ENCODE measurements around the gene PNPLA6. TPM values are rescaled to one million over a fixed set of nuclear protein-coding genes. Genes with fewer than 3 reads are reported as not detected.

PNPLA6 gene
- total and polyA plus RNA-seq, 9 of the 15 experiments (the other 6 are each of a cell fraction or from before 2014, with no cell fraction given) = 0.07 to 30.2 (median 8.3) TPM

DNA sequence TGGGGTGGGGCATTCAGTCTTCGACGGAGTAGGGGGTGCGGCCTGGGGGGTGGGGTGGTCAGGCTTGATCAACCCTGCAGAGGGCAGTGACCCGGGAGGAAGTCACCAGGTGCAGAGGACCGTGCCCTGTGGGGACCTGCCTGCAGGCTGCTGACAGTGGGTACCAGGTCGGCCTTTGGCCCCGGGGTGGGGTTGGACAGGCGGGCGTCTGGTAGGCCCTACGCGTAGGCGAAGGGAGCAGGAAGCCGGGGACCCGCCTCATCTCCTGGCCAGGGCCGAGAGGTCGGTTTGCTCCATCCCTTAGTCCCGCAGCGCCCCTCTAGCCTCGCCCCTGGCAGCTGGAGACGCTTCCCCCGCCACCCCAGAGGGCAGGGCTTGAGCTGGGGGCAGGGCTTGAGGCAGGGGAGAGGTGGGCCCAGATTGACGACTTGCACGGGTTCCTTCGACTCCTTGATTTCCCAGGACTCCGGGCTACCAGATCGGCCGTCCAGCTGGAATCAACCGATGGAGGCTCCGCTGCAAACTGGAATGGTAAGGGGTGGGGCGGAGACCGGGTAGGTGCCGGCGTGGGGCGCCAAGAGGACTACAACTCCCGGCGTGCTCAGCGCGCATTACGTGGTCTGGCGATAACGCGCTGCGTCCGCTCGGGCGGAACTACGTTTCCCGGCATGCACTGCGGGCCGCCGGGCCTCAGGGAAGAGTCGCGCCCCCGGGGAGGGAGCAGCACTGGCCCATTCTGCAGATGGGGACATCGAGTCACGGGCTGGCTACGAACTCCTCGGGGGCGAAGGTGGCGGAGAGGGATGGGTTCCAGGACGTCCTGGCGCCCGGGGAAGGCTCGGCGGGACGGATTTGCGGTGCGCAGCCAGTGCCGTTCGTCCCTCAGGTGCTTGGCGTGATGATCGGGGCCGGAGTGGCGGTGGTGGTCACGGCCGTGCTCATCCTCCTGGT lies at the start of gene PNPLA6 (continued):
- peak; percentile 67 for TF ChIP-seq CCNT2 (IDR thresholded peaks at IDR 0.05; ENCODE audit: borderline replicate concordance, extremely low read depth, insufficient read length, low read depth, low read length)
- no peak for TF ChIP-seq ZNF133 (CRISPR knock-in tag; IDR thresholded peaks at IDR 0.05)
- TF ChIP-seq, protein P1, sequence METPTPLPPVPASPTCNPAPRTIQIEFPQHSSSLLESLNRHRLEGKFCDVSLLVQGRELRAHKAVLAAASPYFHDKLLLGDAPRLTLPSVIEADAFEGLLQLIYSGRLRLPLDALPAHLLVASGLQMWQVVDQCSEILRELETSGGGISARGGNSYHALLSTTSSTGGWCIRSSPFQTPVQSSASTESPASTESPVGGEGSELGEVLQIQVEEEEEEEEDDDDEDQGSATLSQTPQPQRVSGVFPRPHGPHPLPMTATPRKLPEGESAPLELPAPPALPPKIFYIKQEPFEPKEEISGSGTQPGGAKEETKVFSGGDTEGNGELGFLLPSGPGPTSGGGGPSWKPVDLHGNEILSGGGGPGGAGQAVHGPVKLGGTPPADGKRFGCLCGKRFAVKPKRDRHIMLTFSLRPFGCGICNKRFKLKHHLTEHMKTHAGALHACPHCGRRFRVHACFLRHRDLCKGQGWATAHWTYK (CRISPR knock-in tag; IDR thresholded peaks at IDR 0.05) = peak; percentile 69; the same call in 1 of the 2 replicates
- TF ChIP-seq, protein P2, sequence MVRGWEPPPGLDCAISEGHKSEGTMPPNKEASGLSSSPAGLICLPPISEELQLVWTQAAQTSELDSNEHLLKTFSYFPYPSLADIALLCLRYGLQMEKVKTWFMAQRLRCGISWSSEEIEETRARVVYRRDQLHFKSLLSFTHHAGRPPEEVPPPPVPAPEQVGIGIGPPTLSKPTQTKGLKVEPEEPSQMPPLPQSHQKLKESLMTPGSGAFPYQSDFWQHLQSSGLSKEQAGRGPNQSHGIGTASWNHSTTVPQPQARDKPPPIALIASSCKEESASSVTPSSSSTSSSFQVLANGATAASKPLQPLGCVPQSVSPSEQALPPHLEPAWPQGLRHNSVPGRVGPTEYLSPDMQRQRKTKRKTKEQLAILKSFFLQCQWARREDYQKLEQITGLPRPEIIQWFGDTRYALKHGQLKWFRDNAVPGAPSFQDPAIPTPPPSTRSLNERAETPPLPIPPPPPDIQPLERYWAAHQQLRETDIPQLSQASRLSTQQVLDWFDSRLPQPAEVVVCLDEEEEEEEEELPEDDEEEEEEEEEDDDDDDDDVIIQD (CRISPR knock-in tag; IDR thresholded peaks at IDR 0.05) = no peak
- no peak for TF ChIP-seq POLR2B (IDR thresholded peaks at IDR 0.05; ENCODE audit: low read depth, partially characterized antibody)
- TF ChIP-seq, protein P3, sequence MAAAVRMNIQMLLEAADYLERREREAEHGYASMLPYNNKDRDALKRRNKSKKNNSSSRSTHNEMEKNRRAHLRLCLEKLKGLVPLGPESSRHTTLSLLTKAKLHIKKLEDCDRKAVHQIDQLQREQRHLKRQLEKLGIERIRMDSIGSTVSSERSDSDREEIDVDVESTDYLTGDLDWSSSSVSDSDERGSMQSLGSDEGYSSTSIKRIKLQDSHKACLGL (CRISPR knock-in tag; IDR thresholded peaks at IDR 0.05; ENCODE audit: borderline replicate concordance, poor library complexity, severe bottlenecking) = no peak
- no peak for TF ChIP-seq GATAD2A (IDR thresholded peaks at IDR 0.05)
- TF ChIP-seq, protein P4, sequence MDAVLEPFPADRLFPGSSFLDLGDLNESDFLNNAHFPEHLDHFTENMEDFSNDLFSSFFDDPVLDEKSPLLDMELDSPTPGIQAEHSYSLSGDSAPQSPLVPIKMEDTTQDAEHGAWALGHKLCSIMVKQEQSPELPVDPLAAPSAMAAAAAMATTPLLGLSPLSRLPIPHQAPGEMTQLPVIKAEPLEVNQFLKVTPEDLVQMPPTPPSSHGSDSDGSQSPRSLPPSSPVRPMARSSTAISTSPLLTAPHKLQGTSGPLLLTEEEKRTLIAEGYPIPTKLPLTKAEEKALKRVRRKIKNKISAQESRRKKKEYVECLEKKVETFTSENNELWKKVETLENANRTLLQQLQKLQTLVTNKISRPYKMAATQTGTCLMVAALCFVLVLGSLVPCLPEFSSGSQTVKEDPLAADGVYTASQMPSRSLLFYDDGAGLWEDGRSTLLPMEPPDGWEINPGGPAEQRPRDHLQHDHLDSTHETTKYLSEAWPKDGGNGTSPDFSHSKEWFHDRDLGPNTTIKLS (IDR thresholded peaks at IDR 0.05; ENCODE audit: borderline replicate concordance, low read depth) = peak; percentile 93
- TF ChIP-seq HCFC1 (IDR thresholded peaks at IDR 0.05; ENCODE audit: low read depth, low read length) = peak; percentile 99
- peak; percentile 33; the same call in 1 of the 2 replicates for TF ChIP-seq CEBPG (CRISPR knock-in tag; IDR thresholded peaks at IDR 0.05)
- no peak for TF ChIP-seq CEBPG (tag; conservative IDR thresholded peaks at IDR 0.05 in 1 of 2, IDR thresholded peaks at IDR 0.05 in 1 of 2)
- TF ChIP-seq BRCA1 (IDR thresholded peaks at IDR 0.05) = no peak
- no peak for TF ChIP-seq BRCA1 (CRISPR knock-in tag; IDR thresholded peaks at IDR 0.05)
- TF ChIP-seq SRSF9 (IDR thresholded peaks at IDR 0.05; ENCODE audit: borderline replicate concordance, low read depth, low read length) = no peak
- TF ChIP-seq, protein P5, sequence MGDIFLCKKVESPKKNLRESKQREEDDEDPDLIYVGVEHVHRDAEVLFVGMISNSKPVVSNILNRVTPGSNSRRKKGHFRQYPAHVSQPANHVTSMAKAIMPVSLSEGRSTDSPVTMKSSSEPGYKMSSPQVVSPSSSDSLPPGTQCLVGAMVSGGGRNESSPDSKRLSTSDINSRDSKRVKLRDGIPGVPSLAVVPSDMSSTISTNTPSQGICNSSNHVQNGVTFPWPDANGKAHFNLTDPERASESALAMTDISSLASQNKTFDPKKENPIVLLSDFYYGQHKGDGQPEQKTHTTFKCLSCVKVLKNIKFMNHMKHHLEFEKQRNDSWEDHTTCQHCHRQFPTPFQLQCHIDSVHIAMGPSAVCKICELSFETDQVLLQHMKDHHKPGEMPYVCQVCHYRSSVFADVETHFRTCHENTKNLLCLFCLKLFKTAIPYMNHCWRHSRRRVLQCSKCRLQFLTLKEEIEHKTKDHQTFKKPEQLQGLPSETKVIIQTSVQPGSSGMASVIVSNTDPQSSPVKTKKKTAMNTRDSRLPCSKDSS (IDR thresholded peaks at IDR 0.05; ENCODE audit: low read depth, partially characterized antibody) = no peak
- TF ChIP-seq RBM39 (optimal IDR thresholded peaks at IDR 0.05; ENCODE audit: low read depth, low read length) = no peak
- no peak for TF ChIP-seq HLTF (IDR thresholded peaks at IDR 0.05)
- no peak for TF ChIP-seq CEBPB (tag; IDR thresholded peaks at IDR 0.05)
- TF ChIP-seq MAFG (tag; conservative IDR thresholded peaks at IDR 0.05) = no peak
- TF ChIP-seq MEF2A (IDR thresholded peaks at IDR 0.05; ENCODE audit: control insufficient read depth, low read depth, low read length) = no peak
- TF ChIP-seq ZNF561 (CRISPR knock-in tag; conservative IDR thresholded peaks at IDR 0.05) = no peak
